Fibroblast of lung (primary cell): ENCODE measurements around the gene RBX1. TPM values are rescaled to one million over a fixed set of nuclear protein-coding genes. Genes with fewer than 3 reads are reported as not detected.

Experiments
- DNase-seq, 2 donors: peaks; one replicate each; pipeline versions ENCODE4 v3.0.0 to v3.0.0-alpha.2; 2010; ENCODE audit warnings: low read depth in 2 of 2
- H2AFZ ChIP-seq: 2 replicates; pipeline ENCODE4 v1.5.1; 2012; ENCODE audit warnings: low read length, control low read depth, inconsistent platforms
- H3K27ac ChIP-seq: 2 replicates; pipeline ENCODE4 v1.5.1; 2011; ENCODE audit warnings: low read length, control low read depth; ENCODE audit not compliant: insufficient read depth
- H3K27me3 ChIP-seq: 2 replicates; pipeline ENCODE4 v1.5.1; 2011; ENCODE audit warnings: mild to moderate bottlenecking, low read length; ENCODE audit not compliant: control insufficient read depth, insufficient read depth
- H3K36me3 ChIP-seq: 2 replicates; pipeline ENCODE4 v1.5.1; 2011; ENCODE audit warnings: low read length; ENCODE audit not compliant: control insufficient read depth, insufficient read depth
- H3K4me1 ChIP-seq: 2 replicates; pipeline ENCODE4 v1.5.1; 2011; ENCODE audit warnings: low read length; ENCODE audit not compliant: control insufficient read depth, insufficient read depth; ENCODE audit errors: extremely low read depth
- H3K4me2 ChIP-seq: 2 replicates; pipeline ENCODE4 v1.5.1; 2011; ENCODE audit warnings: low read length, control low read depth; ENCODE audit not compliant: insufficient read depth; ENCODE audit errors: extremely low read depth
- H3K4me3 ChIP-seq, 4 experiments: fragments of 200-600 bp in 1 of 4; sonication (generic) in 1 of 4; replicated peaks in 1 of 4; 2 replicates each; pipeline ENCODE4 v1.5.1; 2011 to 2016; ENCODE audit warnings: low read length in 4 of 4, low read depth in 3 of 4, mild to moderate bottlenecking in 3 of 4, control low read depth in 2 of 4, inconsistent platforms in 1 of 4, mixed read lengths in 1 of 4; ENCODE audit not compliant: insufficient read depth in 1 of 4; ENCODE audit errors: control extremely low read depth in 1 of 4
- H3K79me2 ChIP-seq: 2 replicates; pipeline ENCODE4 v1.5.1; 2012; ENCODE audit warnings: mild to moderate bottlenecking, low read length, inconsistent platforms; ENCODE audit not compliant: control insufficient read depth, insufficient read depth
- H3K9ac ChIP-seq: 2 replicates; pipeline ENCODE4 v1.5.1; 2011; ENCODE audit warnings: mild to moderate bottlenecking, low read length, control low read depth; ENCODE audit not compliant: insufficient read depth
- H3K9me3 ChIP-seq: 2 replicates; pipeline ENCODE4 v1.5.1; 2012; ENCODE audit warnings: low read depth, low read length; ENCODE audit not compliant: control insufficient read depth, insufficient read depth
- H4K20me1 ChIP-seq: 2 replicates; pipeline ENCODE4 v1.5.1; 2011; ENCODE audit warnings: low read length; ENCODE audit not compliant: control insufficient read depth, insufficient read depth; ENCODE audit errors: extremely low read depth
- CTCF ChIP-seq, 2 donors: IDR thresholded peaks in 1 of 2; conservative IDR thresholded peaks in 1 of 2; 1 replicate in 1 of 2; 2 replicates in 1 of 2; pipeline ENCODE4 v1.5.1; 2011 to 2012; ENCODE audit warnings: low read length in 2 of 2, control low read depth in 1 of 2, inconsistent platforms in 1 of 2, low read depth in 1 of 2, mild to moderate bottlenecking in 1 of 2
- EZH2 ChIP-seq: IDR thresholded peaks from 2 replicates; pipeline ENCODE4 v1.5.1; 2012; ENCODE audit warnings: low read length, control low read depth, mild to moderate bottlenecking; ENCODE audit errors: missing control alignments
- polyA plus RNA-seq, 2 donors: library from polyadenylated mRNA; depleted of rRNA in 1 of 2; stranded (reverse) in 1 of 2; unstranded in 1 of 2; fragments of >200 nt; gene quantifications; 2 replicates each; pipeline ENCODE4 v1.2.1, GENCODE V29; 2011 to 2012; ENCODE audit warnings: missing spikeins in 1 of 2
- total RNA-seq: library from RNA; depleted of rRNA; stranded (reverse); fragments of >200 nt; gene quantifications from 2 replicates; pipeline ENCODE4 v1.2.1, GENCODE V29; 2014

Gene RBX1
- total and polyA plus RNA-seq, 2 donors (not counting 1 experiment from before 2014, with no cell fraction given), result 53.2 to 89.6 TPM

GRCh38 chr22:40957601-40958000, 6.4 kb downstream of the RBX1 start:
- no peaks in the 10 kb centered on the region for H4K20me1 ChIP-seq
- peaks cover 4% of the 10 kb centered on the region for H3K36me3 ChIP-seq
- no peak for TF ChIP-seq EZH2
- no peak for TF ChIP-seq CTCF (conservative IDR thresholded peaks at IDR 0.05 in 1 of 2, IDR thresholded peaks at IDR 0.05 in 1 of 2; ENCODE audit: low read depth in 1 of 2, low read length in 2 of 2)
- peaks cover 62% of the 10 kb centered on the region for H3K79me2 ChIP-seq
- no peak overlapping the region for H3K4me2 ChIP-seq
- no peak overlapping the region for H2AFZ ChIP-seq
- H3K9me3 ChIP-seq, result no peaks in the 10 kb centered on the region
- H3K4me1 ChIP-seq, result no peaks in the 10 kb centered on the region
- no peak overlapping the region for H3K4me3 ChIP-seq
- no peak for DNase-seq
- H3K9ac ChIP-seq, result no peak overlapping the region
- no peaks in the 10 kb centered on the region for H3K27me3 ChIP-seq
- no peak overlapping the region for H3K27ac ChIP-seq

GRCh38 chr22:40958299-40958698, 7.1 kb downstream of the RBX1 start:
- H2AFZ ChIP-seq, result no peak overlapping the region
- no peak overlapping the region for H3K4me2 ChIP-seq
- H3K4me3 ChIP-seq, result no peak overlapping the region
- H3K27ac ChIP-seq, result no peak overlapping the region
- H4K20me1 ChIP-seq, result no peaks in the 10 kb centered on the region
- no peak for DNase-seq
- no peaks in the 10 kb centered on the region for H3K9me3 ChIP-seq
- H3K79me2 ChIP-seq, result peaks cover 55% of the 10 kb centered on the region
- TF ChIP-seq EZH2 (no peak), CTCF (conservative IDR thresholded peaks at IDR 0.05 in 1 of 2, IDR thresholded peaks at IDR 0.05 in 1 of 2; ENCODE audit: low read depth in 1 of 2, low read length in 2 of 2) (no peak)
- H3K4me1 ChIP-seq, result no peaks in the 10 kb centered on the region
- H3K9ac ChIP-seq, result no peak overlapping the region
- no peaks in the 10 kb centered on the region for H3K27me3 ChIP-seq
- peaks cover 4% of the 10 kb centered on the region for H3K36me3 ChIP-seq

GRCh38 chr22:40960145-40960544, 9.0 kb downstream of the RBX1 start:
- Histone ChIP-seq H3K4me3 (no peak overlapping the region), H4K20me1 (no peaks in the 10 kb centered on the region), H3K9ac (no peak overlapping the region), H3K4me2 (no peak overlapping the region), H3K27ac (no peak overlapping the region), H2AFZ (no peak overlapping the region), H3K27me3 (no peaks in the 10 kb centered on the region), H3K9me3 (no peaks in the 10 kb centered on the region), H3K4me1 (no peaks in the 10 kb centered on the region), H3K79me2 (peaks cover 37% of the 10 kb centered on the region), H3K36me3 (peaks cover 6% of the 10 kb centered on the region)
- no peak for DNase-seq
- TF ChIP-seq CTCF (conservative IDR thresholded peaks at IDR 0.05 in 1 of 2, IDR thresholded peaks at IDR 0.05 in 1 of 2; ENCODE audit: low read depth in 1 of 2, low read length in 2 of 2), result no peak
- no peak for TF ChIP-seq EZH2
